ENCODE data around the gene AMPH. TPM values are rescaled to one million over a fixed set of nuclear protein-coding genes. Genes with fewer than 3 reads are reported as not detected.

The AMPH gene
- total and polyA plus RNA-seq, 2 of the 4 experiments (the other 2 are of a cell fraction): 3.9 to 4.8 TPM

- dilution Hi-C loops (cut with HindIII; ENCODE audit: low sequenced_read_pairs, unreplicated experiment): no loop called here
These were observed 179.3 kb downstream of the AMPH start for GRCh38 chr7:38451840-38452239.

More at GRCh38 chr7:38451840-38452239, 179.3 kb downstream of the AMPH start:
- in situ Hi-C loops (cut with MboI; ENCODE audit: low sequenced_read_pairs): no loop called here
- H3K56ac ChIP-seq (ENCODE audit: extremely low read depth, insufficient read depth, low read length): no peak overlapping the region
- H3K23ac ChIP-seq (ENCODE audit: low read depth, low read length): no peak overlapping the region
- no peak overlapping the region for H2BK20ac ChIP-seq (ENCODE audit: low read depth, low read length)
- no peak overlapping the region for H2AK5ac ChIP-seq (ENCODE audit: low read depth, low read length)
- no peaks in the 10 kb centered on the region for H3K9me3 ChIP-seq (ENCODE audit: control insufficient read depth, insufficient read depth, low read length)
- ChIA-PET POLR2A (ENCODE audit: unreplicated experiment) (no interaction called here), CTCF (interaction anchor here (0.7 to 1.3 kb wide), 9 partner anchors 27 to 221 kb away, joined by 3 to 5 read pairs (median 3); no protein-coding TSS in a partner anchor)
- no peak overlapping the region for H3K4me3 ChIP-seq (ENCODE audit: insufficient read depth, low read depth, low read length)
- peak; percentile 62 for DNase-seq
- no TSS peak for BruUV-seq (replicated peaks)
- no peaks in the 10 kb centered on the region for H4K20me1 ChIP-seq (ENCODE audit: insufficient read depth, low read length)
- H2AK9ac ChIP-seq (replicated peaks; ENCODE audit: low read depth, low read length, poor library complexity): no peak overlapping the region
- no peak overlapping the region for H2AFZ ChIP-seq (replicated peaks; ENCODE audit: low read length, poor library complexity)
- H3K79me1 ChIP-seq (ENCODE audit: low read depth in 1 of 2, low read length in 2 of 2): no peaks in the 10 kb centered on the region
- TF ChIP-seq RAD21 (IDR thresholded peaks at IDR 0.05; ENCODE audit: low read length): peak; percentile 45
- peak; percentile 53 for TF ChIP-seq CTCF (conservative IDR thresholded peaks at IDR 0.05; ENCODE audit: low read depth, low read length)
- TF ChIP-seq MAZ (IDR thresholded peaks at IDR 0.05; ENCODE audit: borderline replicate concordance, low read depth, low read length): no peak
- H3K18ac ChIP-seq (ENCODE audit: low read depth, low read length): no peak overlapping the region
- H3K9ac ChIP-seq (ENCODE audit: low read depth, low read length): no peak overlapping the region
- H3K14ac ChIP-seq (replicated peaks; ENCODE audit: low read depth, low read length): no peak overlapping the region
- peaks cover 9% of the 10 kb centered on the region; the same call in 1 of the 2 replicates for H3K4me1 ChIP-seq (ENCODE audit: control insufficient read depth, insufficient read depth, low read length)
- H4K91ac ChIP-seq (ENCODE audit: insufficient read depth, low read depth, low read length): no peak overlapping the region
- H3K4me2 ChIP-seq (ENCODE audit: low read depth, low read length): no peak overlapping the region
- peak; percentile 61 for ATAC-seq (ENCODE audit: low read depth)
- intact Hi-C loops (cut with micrococcal nuclease): loop anchor here (1.0 kb wide), 1 partner anchor 208 kb away; no protein-coding TSS in a partner anchor
- no peak overlapping the region for H3K27ac ChIP-seq (ENCODE audit: insufficient read depth, low read length)
- H4K8ac ChIP-seq (ENCODE audit: low read depth in 2 of 2, low read length in 2 of 2): no peak overlapping the region
- no peaks in the 10 kb centered on the region for H3K9me1 ChIP-seq (ENCODE audit: insufficient read depth, low read length)
- no peak overlapping the region for H4K5ac ChIP-seq (ENCODE audit: low read depth, low read length)
- H3K36me3 ChIP-seq (ENCODE audit: control insufficient read depth, insufficient read depth, low read length): no peaks in the 10 kb centered on the region
- no peak overlapping the region for H2BK15ac ChIP-seq (ENCODE audit: low read depth, low read length)
- H3K27me3 ChIP-seq (ENCODE audit: control insufficient read depth, insufficient read depth, low read length): no peaks in the 10 kb centered on the region
- no CpG with 5 or more reads among the region's 2 CpGs for WGBS, 2 experiments (ENCODE audit: extremely low coverage in 2 of 2, insufficient read length in 1 of 2)
- H2BK5ac ChIP-seq (ENCODE audit: low read depth, low read length, poor library complexity, severe bottlenecking): no peak overlapping the region
- no peak overlapping the region for H2BK120ac ChIP-seq (ENCODE audit: low read depth, low read length)
- H3K4ac ChIP-seq (ENCODE audit: low read depth, low read length): no peak overlapping the region
